SK-N-SH (cell line): ENCODE data around the gene GRB10.

ENCODE experiments used
- CTCF ChIP-seq: fragments of 200-600 bp; sonication (generic); IDR thresholded peaks from 2 replicates; pipeline ENCODE4 v1.6.1; 2017; ENCODE audit warnings: antibody characterized with exemption, mild to moderate bottlenecking, moderate library complexity
- POLR2AphosphoS5 ChIP-seq: IDR thresholded peaks from 2 replicates; pipeline ENCODE4 v1.6.1; 2012; ENCODE audit warnings: low read depth, low read length
- SIN3A ChIP-seq: IDR thresholded peaks from 2 replicates; pipeline ENCODE4 v1.6.1; 2012; ENCODE audit warnings: low read depth, mild to moderate bottlenecking, low read length, moderate library complexity, borderline replicate concordance

- TF ChIP-seq POLR2AphosphoS5: no peak
- no peak for TF ChIP-seq CTCF
- TF ChIP-seq SIN3A: no peak
Measured at GRCh38 chr7:50655020-50655419, 127.7 kb downstream of the GRB10 start.
